ENCODE data around the gene DDX24. TPM values are rescaled to one million over a fixed set of nuclear protein-coding genes. Genes with fewer than 3 reads are reported as not detected.

Gene DDX24
- total RNA-seq, 2 experiments from 2014 or later, result 81.5 to 172 TPM

- H3K27ac ChIP-seq (ENCODE audit: low read depth, low read length, poor library complexity, severe bottlenecking), result no peak overlapping the region
- peak overlapping the region; percentile 79 for H3K4me2 ChIP-seq (ENCODE audit: low read length)
- BruUV-seq (replicated peaks), result no TSS peak
- H3K4me3 ChIP-seq (ENCODE audit: low read depth, low read length, poor library complexity, severe bottlenecking), result peak overlapping the region; percentile 5
- no peak for DNase-seq (ENCODE audit: low spot score)
- H3K79me2 ChIP-seq (ENCODE audit: insufficient read depth, low read depth, low read length), result peaks cover 95% of the 10 kb centered on the region
- ChIA-PET CTCF (ENCODE audit: unreplicated experiment) (no interaction called here), POLR2A (no interaction called here)
- no peak overlapping the region for H2AFZ ChIP-seq (ENCODE audit: low read length)
- intact Hi-C loops (cut with micrococcal nuclease; ENCODE audit: unreplicated experiment), result no loop called here
- H4K20me1 ChIP-seq (ENCODE audit: insufficient read depth, low read length), result peaks cover 12% of the 10 kb centered on the region; the same call in 1 of the 2 replicates
- TF ChIP-seq EZH2phosphoT487 (IDR thresholded peaks at IDR 0.05; ENCODE audit: borderline replicate concordance, low read depth, low read length) (no peak), CTCF (conservative IDR thresholded peaks at IDR 0.05; ENCODE audit: low read length) (no peak)
- peaks cover 23% of the 10 kb centered on the region for H3K9me3 ChIP-seq (ENCODE audit: low read length)
- peaks cover 38% of the 10 kb centered on the region for H3K4me1 ChIP-seq (ENCODE audit: insufficient read depth, low read length, poor library complexity, severe bottlenecking)
- H3K9me2 ChIP-seq (ENCODE audit: insufficient read depth, low read length), result no peaks in the 10 kb centered on the region
- peaks cover 60% of the 10 kb centered on the region for H3K36me3 ChIP-seq (ENCODE audit: insufficient read depth, low read length)
Measured at GRCh38 chr14:94077111-94077821, 3.7 kb downstream of the DDX24 start.

GRCh38 chr14:94075008-94075407, 6.0 kb downstream of the DDX24 start:
- no TSS peak for BruUV-seq (replicated peaks)
- peaks cover 63% of the 10 kb centered on the region for H3K36me3 ChIP-seq (ENCODE audit: insufficient read depth, low read length)

More at GRCh38 chr14:94075008-94075407, 6.0 kb downstream of the DDX24 start:
- H3K4me1 ChIP-seq (ENCODE audit: insufficient read depth, low read length, poor library complexity, severe bottlenecking), result peaks cover 29% of the 10 kb centered on the region
- no peak overlapping the region for H2AFZ ChIP-seq (ENCODE audit: low read length)
- 0 out of 2 replicates have a peak overlapping the region, but pooled peaks have one; percentile 3 for H3K4me2 ChIP-seq (ENCODE audit: low read length)
- H3K4me3 ChIP-seq (ENCODE audit: low read depth, low read length, poor library complexity, severe bottlenecking), result no peak overlapping the region
- DNase-seq (ENCODE audit: low spot score), result no peak
- no peaks in the 10 kb centered on the region for H3K9me2 ChIP-seq (ENCODE audit: insufficient read depth, low read length)
- H3K79me2 ChIP-seq (ENCODE audit: insufficient read depth, low read depth, low read length), result peaks cover 86% of the 10 kb centered on the region
- H3K9me3 ChIP-seq (ENCODE audit: low read length), result peaks cover 26% of the 10 kb centered on the region
- POLR2A ChIA-PET, result no interaction called here
- CTCF ChIA-PET (ENCODE audit: unreplicated experiment), result no interaction called here
- TF ChIP-seq EZH2phosphoT487 (IDR thresholded peaks at IDR 0.05; ENCODE audit: borderline replicate concordance, low read depth, low read length), result no peak
- no peak for TF ChIP-seq CTCF (conservative IDR thresholded peaks at IDR 0.05; ENCODE audit: low read length)
- peaks cover 9% of the 10 kb centered on the region; the same call in 1 of the 2 replicates for H4K20me1 ChIP-seq (ENCODE audit: insufficient read depth, low read length)
- intact Hi-C loops (cut with micrococcal nuclease; ENCODE audit: unreplicated experiment), result no loop called here
- H3K27ac ChIP-seq (ENCODE audit: low read depth, low read length, poor library complexity, severe bottlenecking), result no peak overlapping the region

Measured in OCI-LY7 (cell line).